Right renal pelvis (tissue), 4 donors: ENCODE measurements around the gene JARID2. TPM values are rescaled to one million over a fixed set of nuclear protein-coding genes. Genes with fewer than 3 reads are reported as not detected.

ENCODE experiments used
- DNase-seq, 4 donors: peaks; one replicate each; pipeline ENCODE4 v3.0.0-alpha.2; 2013; ENCODE audit warnings: low read depth in 4 of 4, low spot score in 3 of 4, missing footprints in 1 of 4
- polyA plus RNA-seq, 4 donors: library from polyadenylated mRNA; unstranded; fragments of 120-200 nt; gene quantifications; one replicate each; pipeline ENCODE4 v1.2.1, GENCODE V29; 2013; ENCODE audit not compliant: insufficient read length in 4 of 4

The JARID2 gene
- polyA plus RNA-seq, 4 donors = 27.6 to 30.5 (median 28.6) TPM

- DNase-seq = no peak
Measured at GRCh38 chr6:15447546-15448267, 201.8 kb downstream of the JARID2 start.

- no peak for DNase-seq
Measured at GRCh38 chr6:15449011-15449410, 203.1 kb downstream of the JARID2 start.

GRCh38 chr6:15451738-15452137 lies 205.9 kb downstream of the JARID2 start:
- no peak for DNase-seq

DNA sequence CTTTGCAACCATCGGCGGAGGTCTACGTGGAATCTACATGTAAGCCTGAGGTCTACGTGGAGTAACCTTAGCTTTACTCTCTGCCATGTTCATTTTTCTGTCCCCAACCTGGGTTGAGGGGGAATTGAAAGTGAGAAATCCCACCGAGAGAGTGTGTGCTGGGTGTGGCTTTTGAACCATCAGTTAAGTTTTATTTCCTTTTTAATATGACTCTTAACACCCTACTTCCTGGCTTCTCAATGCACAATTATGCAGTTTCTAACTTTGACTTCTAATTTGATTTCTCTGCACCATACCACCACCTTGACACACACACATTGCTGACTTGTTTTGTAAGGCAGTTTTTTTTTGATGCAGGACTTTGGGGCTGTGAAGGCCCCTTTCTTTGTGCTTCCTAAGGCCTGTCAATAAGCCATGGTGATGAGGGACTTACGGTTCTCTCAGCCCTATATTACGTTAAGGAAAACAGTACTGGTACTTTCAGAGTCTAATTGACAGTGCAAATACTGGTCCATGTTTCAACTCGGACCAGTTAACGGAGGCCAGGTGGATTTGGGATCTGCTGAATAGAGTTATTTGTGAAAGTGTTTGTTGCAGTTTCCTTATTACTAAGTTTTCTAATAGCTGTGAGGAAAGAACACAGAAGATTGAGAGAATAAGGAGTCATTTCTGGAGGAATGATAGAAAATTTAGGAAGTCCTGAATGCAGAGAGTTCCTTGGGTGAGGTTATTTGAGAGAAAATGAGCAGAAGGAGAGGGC lies 206.5 kb downstream of the JARID2 start:
- no peak for DNase-seq

GRCh38 chr6:15453186-15453585 lies 207.3 kb downstream of the JARID2 start:
- no peak for DNase-seq

- DNase-seq = no peak
Measured at GRCh38 chr6:15453622-15454021, 207.8 kb downstream of the JARID2 start.

- no peak for DNase-seq
Measured at GRCh38 chr6:15456422-15456821, 210.6 kb downstream of the JARID2 start.

- no peak for DNase-seq
Measured at GRCh38 chr6:15457121-15457650, 211.3 kb downstream of the JARID2 start.

GRCh38 chr6:15458021-15458459 lies 212.2 kb downstream of the JARID2 start:
- DNase-seq = no peak

DNA sequence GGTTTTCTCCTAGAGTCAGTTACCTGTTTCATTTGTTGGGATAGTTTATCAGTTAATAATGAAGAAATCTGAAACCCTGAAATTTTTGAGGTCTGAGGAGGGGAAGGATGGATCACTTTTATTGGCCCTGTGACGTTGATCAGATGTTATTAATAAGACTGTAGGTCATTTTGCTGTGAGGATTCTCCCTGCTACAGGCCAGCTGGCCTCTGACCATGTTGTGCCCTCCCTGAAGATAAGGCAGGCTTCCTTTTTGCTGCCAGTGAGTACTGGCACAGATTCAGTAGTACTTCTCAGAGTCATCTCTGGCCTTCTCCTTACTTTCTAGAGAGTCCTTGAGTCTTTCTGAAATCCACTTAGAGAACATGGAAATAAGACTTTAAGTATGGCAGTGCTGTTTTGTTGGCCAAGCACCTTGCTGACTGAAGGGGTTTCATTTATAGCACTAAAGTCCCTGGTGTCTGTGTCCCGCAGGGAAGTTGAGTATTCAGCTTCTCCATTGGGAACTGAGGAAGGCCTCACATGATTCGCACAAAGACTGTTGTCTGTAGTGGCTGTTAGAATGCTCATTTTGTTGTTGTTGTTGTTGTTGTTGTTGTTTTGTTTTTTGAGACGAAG lies 214.3 kb downstream of the JARID2 start:
- DNase-seq = no peak

GRCh38 chr6:15461127-15461944 lies 215.5 kb downstream of the JARID2 start:
- DNase-seq = no peak

GRCh38 chr6:15462256-15462655 lies 216.4 kb downstream of the JARID2 start:
- no peak for DNase-seq

DNA sequence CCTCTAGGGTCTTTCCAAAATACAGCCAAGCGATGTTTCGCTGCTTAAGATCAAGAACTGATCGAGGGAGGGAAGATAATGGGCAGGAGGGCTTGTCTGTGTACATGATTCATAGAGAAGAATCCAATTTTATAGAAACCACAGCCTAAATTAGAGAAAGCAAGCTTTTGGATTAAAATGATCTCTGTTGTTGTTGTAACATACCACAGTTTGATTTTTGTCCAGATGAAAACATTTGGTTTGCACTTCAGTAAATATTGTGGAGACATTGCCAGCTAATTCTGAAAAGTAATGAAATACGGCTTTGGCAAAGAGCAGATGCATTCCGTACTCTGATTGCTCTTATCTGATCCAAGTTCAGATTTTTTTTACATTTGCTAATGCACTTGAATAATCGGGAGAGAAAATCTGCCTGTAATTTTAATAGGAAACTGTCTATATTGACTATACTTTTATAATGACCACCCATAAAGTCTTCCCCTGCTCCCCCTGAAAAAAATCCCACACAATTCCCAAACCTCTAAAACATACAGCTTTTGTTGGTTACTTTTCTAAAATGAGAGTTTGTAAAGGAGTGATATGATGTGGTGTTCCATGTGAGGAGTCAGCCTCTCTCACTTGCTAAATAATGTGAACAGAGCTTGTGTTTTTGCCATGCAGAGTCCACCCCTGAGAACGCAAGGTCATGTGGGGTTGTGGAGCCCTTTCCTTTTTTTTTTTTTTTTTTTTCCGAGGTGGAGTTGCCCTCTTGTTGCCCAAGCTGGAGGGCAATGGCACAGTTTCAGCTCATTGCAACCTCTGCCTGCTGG lies 217.1 kb downstream of the JARID2 start:
- no peak for DNase-seq

DNA sequence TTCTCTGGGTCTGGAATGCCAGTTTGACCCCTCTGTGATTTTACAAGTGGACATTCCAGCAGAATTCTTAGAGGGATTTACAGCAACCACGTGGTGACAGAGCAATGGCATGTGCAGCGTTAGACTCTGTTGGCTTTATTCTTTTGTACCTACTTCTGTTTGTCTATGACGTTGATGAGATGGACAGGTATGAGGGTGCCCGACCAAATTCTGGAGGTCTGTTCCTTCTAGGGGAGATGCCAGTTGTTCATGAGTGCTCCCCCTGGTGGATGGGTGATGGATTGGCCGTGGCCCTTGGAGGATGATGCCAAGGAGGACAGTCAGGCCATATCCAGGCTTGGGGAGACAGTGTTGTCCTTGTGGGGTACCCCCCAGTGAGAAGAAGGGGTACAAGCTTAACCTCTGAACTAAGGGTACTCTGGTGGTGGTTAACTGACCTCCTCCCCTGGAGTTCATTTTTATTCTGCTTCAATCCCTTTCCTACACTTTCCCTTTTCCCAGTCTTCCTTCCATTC lies 218.4 kb downstream of the JARID2 start:
- no peak for DNase-seq

DNA sequence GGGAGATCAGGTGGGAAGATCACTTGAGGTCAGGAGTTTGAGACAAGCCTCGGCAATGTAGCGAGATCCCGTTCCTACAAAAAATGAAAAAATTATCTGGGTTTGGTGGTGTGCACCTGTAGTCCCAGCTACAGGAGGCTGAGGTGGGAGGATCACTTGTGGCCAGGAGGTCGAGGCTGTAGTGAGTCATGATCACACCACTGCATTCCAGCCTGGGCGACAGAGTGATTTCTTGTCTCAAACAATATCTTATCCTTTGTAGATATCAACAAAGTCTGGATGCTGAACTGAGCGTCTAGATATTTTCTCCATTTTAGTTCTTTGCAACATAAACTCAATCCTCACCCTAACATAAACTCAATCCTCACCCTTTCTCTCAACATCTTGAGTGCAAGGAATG lies 219.3 kb downstream of the JARID2 start:
- no peak for DNase-seq

DNA sequence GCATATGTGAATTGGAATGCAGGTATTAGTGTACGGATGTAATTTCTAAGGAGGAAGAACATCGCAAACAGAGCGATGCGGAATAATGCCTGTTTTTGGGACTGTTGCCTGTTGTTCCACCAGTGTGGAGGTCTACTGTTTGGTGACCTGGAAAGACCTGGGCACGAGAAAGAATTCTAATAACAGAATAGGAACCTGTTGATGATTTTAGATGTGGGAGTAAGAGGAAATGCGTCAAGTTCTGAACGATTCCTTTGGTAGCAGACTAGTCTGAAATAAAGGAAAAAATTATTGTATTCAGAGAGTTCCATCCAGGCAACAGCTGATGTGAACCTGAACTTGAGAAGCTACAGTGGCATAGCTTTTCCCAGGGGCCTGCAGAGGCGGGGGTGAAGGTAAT lies 224.9 kb downstream of the JARID2 start:
- DNase-seq = no peak

DNA sequence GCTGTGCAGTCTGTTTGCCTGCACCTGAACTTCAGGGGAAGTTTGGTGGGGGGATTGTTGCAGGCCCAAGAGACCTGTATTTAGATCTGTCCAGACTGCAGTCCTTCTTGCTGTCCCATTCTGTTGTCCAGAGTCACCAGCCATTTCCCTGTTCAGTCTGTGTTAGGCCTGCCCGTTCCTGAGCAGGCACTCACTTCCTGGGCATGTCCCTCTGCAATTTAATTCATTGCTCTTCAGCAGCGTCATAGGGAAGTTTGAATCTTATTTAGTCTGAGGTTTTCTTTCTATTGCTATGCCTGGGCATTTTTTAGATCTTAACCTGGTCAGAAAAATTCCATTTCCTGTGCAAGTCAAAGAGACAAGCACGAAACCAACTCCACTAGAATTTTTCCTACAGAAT lies 226.8 kb downstream of the JARID2 start:
- no peak for DNase-seq

DNA sequence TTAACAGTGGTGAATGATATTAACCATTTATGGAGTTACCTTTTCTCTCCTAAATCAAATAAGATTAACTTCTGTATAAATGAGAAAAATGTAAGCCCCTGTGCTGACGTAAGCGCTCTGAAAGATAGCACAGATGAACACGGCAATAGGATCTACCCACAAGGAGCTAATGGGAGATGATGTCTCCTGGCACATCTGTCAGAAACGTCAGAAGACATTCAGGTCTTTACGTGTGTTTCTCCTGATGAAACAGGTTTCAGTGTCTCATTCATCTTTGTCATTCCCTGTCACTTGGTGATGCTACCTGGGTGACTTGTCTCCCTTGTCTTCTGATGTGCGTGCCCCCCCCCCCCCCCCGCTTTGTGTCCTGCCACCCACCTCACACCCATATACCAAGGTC lies 227.3 kb downstream of the JARID2 start:
- no peak for DNase-seq

DNA sequence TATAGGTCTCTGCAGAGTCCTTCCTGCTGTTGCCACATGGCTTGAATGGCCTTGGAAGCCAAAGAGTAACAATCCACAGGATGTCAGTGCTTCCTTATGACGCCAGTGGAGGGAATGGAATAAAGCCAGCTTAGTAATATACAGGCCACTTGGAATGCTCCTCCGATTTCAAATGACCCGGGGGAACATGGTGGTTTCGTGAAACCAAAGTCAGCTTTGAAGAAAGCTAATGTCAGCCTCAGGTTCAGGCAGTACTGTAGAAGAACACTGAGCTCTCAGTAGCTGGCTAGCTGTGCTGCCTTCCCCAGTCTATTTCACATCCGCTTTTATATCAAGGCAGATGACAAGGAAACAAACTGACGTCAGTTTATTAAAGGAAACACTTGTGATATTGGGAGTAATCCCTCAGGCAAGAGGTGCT lies 227.9 kb downstream of the JARID2 start:
- DNase-seq = no peak
